ENCODE results near the gene PSMD1.

The PSMD1 gene

GRCh38 chr2:231036131-231036530, 20.5 kb upstream of the PSMD1 start:
- DNase-seq = no peak

DNA sequence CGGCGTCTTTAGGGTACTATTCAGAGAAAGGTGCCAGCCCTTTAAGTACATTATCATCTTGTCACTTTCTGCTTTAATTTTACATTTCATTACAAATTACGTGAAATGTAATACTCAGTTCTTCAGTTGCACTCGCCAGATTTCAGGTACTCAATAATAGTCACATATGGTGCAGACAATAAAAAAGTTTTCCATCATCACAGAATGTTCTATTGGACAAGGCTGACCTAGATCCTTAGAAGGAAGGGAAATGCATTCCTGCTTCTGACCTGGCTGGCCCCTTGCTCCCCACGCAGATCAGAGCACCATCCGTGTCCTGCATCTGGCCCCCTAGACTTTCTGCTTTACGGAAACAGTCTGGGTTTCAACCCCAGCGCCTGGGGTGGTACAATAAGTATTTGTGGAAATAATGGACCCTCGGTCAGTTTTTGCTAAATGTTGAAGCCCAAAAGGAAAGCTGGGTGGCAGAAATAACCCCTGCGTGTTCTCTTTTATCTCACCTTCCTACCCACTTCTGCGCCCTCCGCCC, 20.0 kb upstream of the PSMD1 start:
- DNase-seq = no peak

- DNase-seq = peak in 1 of 2 experiments; percentile 39
Measured at GRCh38 chr2:231037202-231037730, 19.4 kb upstream of the PSMD1 start, which contains the start of gene C2orf72. Gene C2orf72, plus strand, starts transcription at chr2:231037523. Its CDS starts 43 bp downstream, at chr2:231037566.

GRCh38 chr2:231037731-231038482, 18.8 kb upstream of the PSMD1 start:
- DNase-seq = no peak

DNA sequence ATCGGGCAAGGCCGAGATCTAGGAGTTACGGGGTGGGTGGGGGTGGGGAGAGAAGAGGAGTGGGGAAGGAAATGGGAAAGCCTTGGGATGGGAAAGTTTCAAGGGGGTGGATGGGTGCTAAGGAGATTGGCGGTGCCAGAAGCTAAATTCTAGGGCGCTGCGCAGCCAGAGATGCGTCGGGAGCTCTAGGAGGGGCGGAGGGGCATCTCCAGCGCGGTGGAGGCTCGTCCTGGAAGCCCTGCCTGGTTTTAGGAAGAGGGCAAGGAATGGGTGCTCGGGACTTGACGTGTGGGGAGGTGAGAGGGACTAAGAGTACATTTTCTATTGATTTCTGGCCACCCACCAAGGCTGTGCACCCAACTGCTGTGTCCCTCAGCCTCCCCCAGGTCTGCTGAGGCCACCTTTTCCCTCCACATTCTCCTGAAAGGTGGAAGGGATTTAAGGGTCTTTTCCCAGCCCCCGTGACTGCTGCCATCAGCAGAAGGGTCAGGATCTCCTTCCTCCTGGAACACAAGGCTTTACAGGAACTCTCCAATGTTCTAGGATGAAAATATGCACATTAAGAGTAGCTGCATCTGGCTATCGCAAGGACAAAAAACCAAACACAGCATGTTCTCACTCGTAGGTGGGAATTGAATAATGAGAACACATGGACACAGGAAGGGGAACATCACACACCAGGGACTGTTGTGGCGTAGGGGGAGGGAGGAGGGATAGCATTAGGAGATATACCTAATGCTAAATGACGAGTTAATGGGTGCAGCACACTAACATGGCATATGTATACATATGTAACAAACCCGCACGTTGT, 18.0 kb upstream of the PSMD1 start:
- DNase-seq = no peak

DNA sequence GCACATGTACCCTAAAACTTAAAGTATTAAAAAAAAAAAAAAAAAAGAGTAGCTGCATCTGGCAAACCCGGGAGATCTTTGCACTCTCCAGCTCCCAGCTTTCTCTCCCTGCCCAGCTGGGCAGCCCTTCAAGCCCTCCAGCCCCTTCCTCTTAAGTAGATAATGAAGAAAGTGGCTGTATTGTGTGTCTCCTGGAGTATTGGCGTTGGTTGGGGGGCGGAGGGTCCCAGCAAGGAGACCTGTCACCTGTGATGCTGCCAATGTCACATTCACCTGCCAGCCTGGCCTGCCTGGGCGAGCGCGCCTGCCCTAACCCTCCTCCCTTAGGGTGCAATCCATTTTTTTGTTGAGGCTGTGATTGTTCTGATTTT, 17.4 kb upstream of the PSMD1 start:
- no peak for DNase-seq

GRCh38 chr2:231039821-231040364, 16.8 kb upstream of the PSMD1 start:
- DNase-seq = no peak

DNA sequence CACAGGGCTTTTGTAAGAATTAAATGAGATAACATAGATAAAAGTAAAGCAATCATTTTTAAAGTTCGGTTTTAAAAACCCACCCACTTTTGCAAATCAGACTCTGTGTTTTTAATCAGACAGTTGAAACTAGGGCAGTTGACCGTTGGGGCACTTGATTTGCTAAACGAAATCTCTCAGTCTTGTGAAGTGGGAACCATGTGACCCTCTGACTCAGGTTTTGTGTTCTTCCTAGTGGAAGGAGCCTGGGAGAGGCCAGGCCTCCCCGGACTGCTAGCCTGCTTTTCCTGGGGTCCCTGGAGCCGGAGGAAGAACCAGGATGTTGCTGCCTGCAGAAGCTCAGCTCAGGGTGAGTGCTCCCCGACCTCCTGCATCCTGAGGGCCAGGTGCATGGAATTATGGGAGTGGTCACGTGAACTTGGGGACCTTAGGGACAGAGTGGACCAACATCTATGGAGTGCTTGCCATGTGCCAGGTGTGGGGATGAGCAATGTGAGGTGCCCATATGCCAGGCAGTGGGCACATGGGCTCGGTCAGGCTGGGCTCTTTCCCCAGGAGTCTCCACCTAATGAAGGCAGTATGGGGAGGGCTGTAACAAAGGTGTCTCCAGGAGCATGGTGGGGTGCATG, 15.5 kb upstream of the PSMD1 start:
- DNase-seq = no peak

- DNase-seq = no peak
Measured at GRCh38 chr2:231043796-231044195, 12.9 kb upstream of the PSMD1 start.

DNA sequence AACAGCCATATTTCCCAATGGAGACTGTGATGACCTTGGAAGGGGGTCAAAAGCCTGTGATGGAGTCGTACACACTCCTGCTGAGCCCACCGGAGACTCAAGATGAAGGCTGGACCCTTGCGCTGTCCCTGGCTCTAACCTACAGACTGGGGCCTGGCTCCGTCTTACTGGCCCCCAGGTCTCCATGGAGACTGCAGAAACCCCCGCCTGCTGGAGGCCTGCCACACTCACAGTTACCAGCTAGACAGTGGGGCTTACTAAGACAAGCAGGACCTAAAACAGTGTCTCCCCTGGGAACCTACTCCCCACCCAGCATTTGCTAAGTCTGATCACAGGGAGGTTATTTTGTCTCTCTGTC, 9.8 kb upstream of the PSMD1 start:
- no peak for DNase-seq

GRCh38 chr2:231047274-231047922, 9.3 kb upstream of the PSMD1 start:
- no peak for DNase-seq

GRCh38 chr2:231047923-231048915, 8.4 kb upstream of the PSMD1 start:
- DNase-seq = no peak

DNA sequence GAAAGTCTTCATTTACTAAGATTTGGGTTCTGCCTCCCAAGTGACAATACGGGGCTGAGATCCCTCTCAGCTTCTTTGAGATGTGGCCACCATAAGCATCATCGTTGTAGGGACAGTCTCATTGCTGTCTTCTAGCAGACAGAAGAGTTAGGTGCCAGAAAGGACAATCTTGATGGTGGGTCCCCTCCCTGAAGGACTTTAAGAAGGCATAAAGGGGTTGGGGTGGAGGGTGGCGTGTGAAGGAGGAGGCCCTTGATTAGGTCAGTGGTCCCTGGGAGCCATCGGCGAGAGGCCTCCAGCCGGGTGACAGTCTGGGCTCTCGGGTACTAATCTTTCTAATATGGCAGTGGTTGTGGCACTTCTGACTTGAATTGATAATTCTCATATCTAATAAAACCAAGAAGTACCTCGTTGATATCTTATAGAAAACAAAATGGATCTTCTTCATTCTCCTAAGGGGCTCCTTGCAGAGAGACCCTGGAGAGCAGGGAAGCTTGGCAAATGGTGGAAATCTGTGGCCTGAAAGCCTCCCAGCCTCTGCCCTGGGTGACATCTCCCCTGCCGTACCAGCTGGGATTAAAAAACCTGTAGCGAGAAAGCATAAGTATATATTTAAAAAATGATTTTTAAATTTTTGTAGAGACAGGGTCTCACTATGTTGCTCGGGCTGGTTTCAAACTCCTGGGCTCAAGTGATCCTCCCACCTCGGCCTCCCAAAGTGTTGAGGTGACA, 7.2 kb upstream of the PSMD1 start:
- DNase-seq = no peak

- DNase-seq = no peak
Measured at GRCh38 chr2:231050018-231050901, 6.4 kb upstream of the PSMD1 start.

DNA sequence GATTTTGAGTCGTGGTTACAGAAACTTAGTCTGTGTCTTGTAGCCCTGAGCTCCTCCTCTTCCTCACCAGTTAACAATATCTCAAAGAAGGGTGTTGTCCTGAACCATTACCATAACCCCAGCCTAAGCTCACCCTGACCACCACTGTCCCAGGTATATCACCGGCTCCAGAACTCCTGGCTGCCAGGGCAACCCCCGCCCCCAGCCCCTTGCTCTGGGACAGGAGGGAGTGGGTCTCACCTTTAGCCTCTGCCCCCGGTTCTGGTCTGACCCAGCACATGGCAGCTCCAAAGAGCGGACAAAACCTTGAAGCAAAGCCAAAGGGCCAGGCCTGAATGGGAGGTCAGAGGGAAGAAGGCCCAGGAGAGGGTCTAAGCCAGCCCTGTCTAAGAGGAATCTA, 5.6 kb upstream of the PSMD1 start:
- DNase-seq = no peak

- DNase-seq = peak; percentile 84 to 87
Measured at GRCh38 chr2:231052494-231053451, 3.9 kb upstream of the PSMD1 start.

DNA sequence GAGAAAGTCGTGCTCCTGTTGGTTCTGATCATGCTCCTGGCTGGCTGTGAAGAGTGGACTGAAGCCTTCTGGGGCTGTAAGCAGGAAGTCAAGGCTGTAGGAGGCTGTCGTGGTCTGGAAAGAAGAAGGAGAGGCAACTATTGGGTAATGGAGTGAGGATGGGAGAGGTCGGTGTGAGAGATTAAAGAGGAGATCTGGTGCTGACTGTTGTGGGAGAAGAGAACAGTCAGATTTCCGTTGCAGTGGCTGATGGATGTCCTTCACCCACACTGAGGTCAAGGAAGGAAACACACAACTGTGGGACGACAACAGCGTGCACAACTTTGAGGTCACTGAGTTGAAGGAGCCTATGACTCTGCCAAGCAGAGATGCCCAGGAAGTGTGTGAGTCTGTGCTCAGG, 2.8 kb upstream of the PSMD1 start:
- DNase-seq = no peak

- no peak for DNase-seq
Measured at GRCh38 chr2:231057590-231057989, 923 bp downstream of the PSMD1 start.
